Right lobe of liver (tissue), 4 donors: ENCODE results near the gene CCDC82.

ENCODE experiments used
- CTCF ChIP-seq, 4 donors: fragments of 200-600 bp in 3 of 4; fragments of 450-650 bp in 1 of 4; IDR thresholded peaks; one replicate each; pipeline versions ENCODE4 v1.5.1 to v1.8.0; 2016 to 2022; ENCODE audit warnings: antibody characterized with exemption in 4 of 4, mild to moderate bottlenecking in 2 of 4
- POLR2A ChIP-seq: fragments of 450-650 bp; IDR thresholded peaks from one replicate; pipeline ENCODE4 v1.6.1; 2017; ENCODE audit warnings: antibody characterized with exemption, mild to moderate bottlenecking
- donor health status: DM: no; HTN: no; CAD: no.
- donor health status: DM: no; HTN: no; CAD: no.
- donor health status: DM: no; HTN: yes; CAD: no.

DNA sequence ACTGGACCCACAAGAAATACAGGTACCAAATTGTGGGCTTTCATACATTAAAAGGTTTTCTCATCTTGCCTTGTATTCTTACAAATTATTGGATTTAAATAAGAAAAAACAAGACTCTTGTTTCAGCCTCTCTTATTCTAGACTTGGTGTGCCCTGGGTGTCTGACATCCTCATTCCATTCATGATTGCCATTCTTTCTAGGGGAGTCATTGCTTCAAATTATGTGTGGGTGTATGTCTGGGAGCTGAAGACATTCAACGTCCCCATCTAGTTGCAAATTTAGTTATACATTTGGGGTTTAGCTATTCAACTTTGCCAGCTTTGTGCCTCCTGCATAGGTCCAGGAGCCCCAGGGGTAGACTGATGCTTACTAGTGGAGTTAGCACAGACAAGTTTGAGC lies 64.8 kb downstream of the CCDC82 start:
- TF ChIP-seq CTCF (IDR thresholded peaks at IDR 0.05) (no peak), POLR2A (no peak)
